Common myeloid progenitor, CD34-positive (primary cell): ENCODE data around the gene RLN3.

Experiments used
- CTCF ChIA-PET: fragments of 350-600 bp; sonication (Branson Sonifier 250); formaldehyde crosslinking; loops from one replicate; lab custom pipeline; 2021; ENCODE audit warnings: antibody characterized with exemption; lab: Charles Lee
- POLR2A ChIA-PET: fragments of 350-600 bp; sonication (Branson Sonifier 250); formaldehyde crosslinking; loops from one replicate; lab custom pipeline; 2021; ENCODE audit warnings: antibody characterized with exemption; lab: Charles Lee
- DNase-seq, 3 donors: peaks; one replicate each; pipeline versions ENCODE4 v3.0.0 to v3.0.0-alpha.2; 2013
- H3K27ac ChIP-seq, 2 experiments: 1 replicate in 1 of 2; 2 replicates in 1 of 2; pipeline ENCODE4 v1.7.0; 2013; ENCODE audit warnings: inconsistent platforms in 2 of 2, low read length in 2 of 2, mild to moderate bottlenecking in 2 of 2, low read depth in 1 of 2, moderate library complexity in 1 of 2; ENCODE audit not compliant: severe bottlenecking in 2 of 2, insufficient read depth in 1 of 2, poor library complexity in 1 of 2
- H3K27me3 ChIP-seq, 5 experiments: replicated peaks in 2 of 5; 1 replicate in 3 of 5; 2 replicates in 2 of 5; pipeline versions ENCODE4 v1.6.1 to v1.7.0; 2013; ENCODE audit warnings: low read length in 4 of 5, mild to moderate bottlenecking in 2 of 5, moderate library complexity in 2 of 5, inconsistent platforms in 1 of 5; ENCODE audit not compliant: insufficient read depth in 5 of 5, control insufficient read depth in 4 of 5
- H3K36me3 ChIP-seq, 4 experiments: 1 replicate in 2 of 4; 2 replicates in 2 of 4; pipeline versions ENCODE4 v1.6.1 to v1.7.0; 2013; ENCODE audit warnings: low read length in 3 of 4, control low read depth in 1 of 4, mild to moderate bottlenecking in 1 of 4; ENCODE audit not compliant: control insufficient read depth in 4 of 4, insufficient read depth in 4 of 4
- H3K4me1 ChIP-seq, 4 experiments: 1 replicate in 3 of 4; 2 replicates in 1 of 4; pipeline versions ENCODE4 v1.6.1 to v1.7.1; 2013; ENCODE audit warnings: low read length in 3 of 4, mild to moderate bottlenecking in 3 of 4, control low read depth in 1 of 4, inconsistent platforms in 1 of 4, moderate library complexity in 1 of 4; ENCODE audit not compliant: control insufficient read depth in 4 of 4, insufficient read depth in 4 of 4; ENCODE audit errors: control extremely low read depth in 1 of 4
- H3K4me3 ChIP-seq, 7 experiments: 1 replicate in 4 of 7; 2 replicates in 3 of 7; pipeline versions ENCODE4 v1.5.1 to v1.7.0; 2013; ENCODE audit warnings: mild to moderate bottlenecking in 7 of 7, low read length in 6 of 7, moderate library complexity in 6 of 7, inconsistent platforms in 2 of 7, low read depth in 2 of 7, control low read depth in 1 of 7; ENCODE audit not compliant: insufficient read depth in 4 of 7, control insufficient read depth in 1 of 7; ENCODE audit errors: extremely low read depth in 1 of 7
- H3K9me3 ChIP-seq, 5 experiments: 1 replicate in 4 of 5; 2 replicates in 1 of 5; pipeline versions ENCODE4 v1.6.1 to v1.7.1; 2013; ENCODE audit warnings: low read length in 4 of 5, mild to moderate bottlenecking in 2 of 5, inconsistent platforms in 1 of 5, low read depth in 1 of 5, moderate library complexity in 1 of 5; ENCODE audit not compliant: control insufficient read depth in 4 of 5, insufficient read depth in 2 of 5; ENCODE audit errors: control extremely low read depth in 1 of 5
- WGBS: methylation state at CpG from one replicate; pipeline ENCODE4 v1.1.5; 2013; ENCODE audit not compliant: insufficient coverage; 5-methylcytosine and 5-hydroxymethylcytosine counted together

The RLN3 gene

DNA sequence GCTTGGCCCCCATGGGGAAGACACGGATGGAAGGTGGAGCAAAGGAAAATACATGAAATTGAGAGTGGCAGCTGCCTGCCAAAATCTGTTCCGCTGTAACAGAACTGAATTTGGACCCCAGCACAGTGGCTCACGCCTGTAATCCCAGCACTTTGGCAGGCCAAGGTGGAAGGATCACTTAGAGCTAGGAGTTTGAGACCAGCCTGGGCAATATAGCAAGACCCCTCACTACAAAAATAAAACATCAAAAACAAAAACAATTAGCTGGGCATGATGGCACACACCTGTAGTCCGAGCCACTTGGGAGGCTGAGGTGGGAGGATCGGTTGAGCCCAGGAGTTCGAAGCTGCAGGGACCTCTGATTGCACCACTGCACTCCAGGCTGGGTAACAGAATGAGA lies 24.5 kb downstream of the RLN3 start:
- H3K4me3 ChIP-seq, result no peak overlapping the region
- H3K36me3 ChIP-seq, result peaks cover 0 to 47% (median 31%) of the 10 kb centered on the region in 4 experiments
- CTCF ChIA-PET, result interaction anchor here (0.6 to 1.6 kb wide), 7 partner anchors 9 to 167 kb away, joined by 3 to 7 read pairs (median 4); no protein-coding TSS in a partner anchor
- H3K27ac ChIP-seq, result no peak overlapping the region
- H3K4me1 ChIP-seq, result peaks cover 0 to 4% (median 2%) of the 10 kb centered on the region in 4 experiments
- no peaks in the 10 kb centered on the region for H3K9me3 ChIP-seq
- WGBS, result 97% methylated on average over 3 of the region's 6 CpGs
- POLR2A ChIA-PET, result interaction anchor here (0.6 kb wide), 2 partner anchors 60 to 120 kb away, joined by 3 to 4 read pairs; a partner anchor contains a TSS
- peaks cover 0 to 14% (median 0%) of the 10 kb centered on the region in 5 experiments for H3K27me3 ChIP-seq
- no peak for DNase-seq

DNA sequence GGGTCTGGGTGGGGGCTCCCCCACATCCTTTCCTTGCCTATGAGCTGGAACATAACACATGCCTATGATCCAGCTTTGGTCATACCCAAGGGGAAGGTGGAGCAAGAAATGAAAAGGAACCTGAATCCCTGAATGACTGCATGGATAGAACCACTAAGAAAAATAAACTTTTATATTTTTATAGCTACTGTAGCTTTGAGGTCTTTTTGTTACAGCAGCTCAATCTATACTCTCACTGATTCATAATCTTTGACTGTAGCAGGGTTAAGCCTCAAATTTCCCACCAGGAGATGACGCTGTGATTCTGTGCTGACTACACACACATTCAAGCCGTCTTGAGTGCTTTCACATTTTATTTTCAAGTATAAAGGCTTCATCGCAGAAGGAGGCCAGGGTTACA lies 25.1 kb downstream of the RLN3 start:
- POLR2A ChIA-PET, result interaction anchor here (0.6 kb wide), 1 partner anchor 59 kb away, joined by 4 read pairs; a partner anchor contains a TSS
- WGBS, result 100% methylated on average over 3 of the region's 3 CpGs
- no peak for DNase-seq
- Histone ChIP-seq H3K4me1 (peaks cover 0 to 8% (median 5%) of the 10 kb centered on the region in 4 experiments), H3K36me3 (peaks cover 0 to 45% (median 30%) of the 10 kb centered on the region in 4 experiments), H3K27ac (no peak overlapping the region), H3K4me3 (no peak overlapping the region), H3K27me3 (peaks cover 0 to 18% (median 0%) of the 10 kb centered on the region in 5 experiments), H3K9me3 (no peaks in the 10 kb centered on the region)
- CTCF ChIA-PET, result interaction anchor here (0.6 to 2.0 kb wide), 9 partner anchors 8 to 168 kb away, joined by 3 to 7 read pairs (median 4); no protein-coding TSS in a partner anchor

DNA sequence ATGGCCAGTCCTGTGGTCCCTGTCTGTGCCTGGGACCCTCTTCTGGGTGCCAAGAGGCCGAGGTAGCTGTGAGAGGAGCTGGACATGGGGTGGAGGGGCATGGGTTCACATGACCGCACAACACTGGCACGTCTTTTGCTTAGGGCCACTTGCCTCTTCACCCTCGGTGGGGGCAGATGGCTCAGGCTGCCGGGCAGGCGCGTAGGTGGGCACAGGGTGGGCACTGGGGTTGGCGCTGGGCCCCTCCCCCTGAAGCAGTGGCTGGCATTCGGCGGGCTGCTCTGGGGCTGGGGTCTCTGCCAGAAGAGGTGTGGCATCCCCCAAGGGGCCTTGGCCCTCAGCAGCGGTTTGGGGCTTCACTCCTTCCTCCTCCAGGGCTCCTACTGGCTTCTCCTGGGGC lies 25.6 kb downstream of the RLN3 start:
- no peaks in the 10 kb centered on the region for H3K9me3 ChIP-seq
- 96% methylated on average over 11 of the region's 11 CpGs for WGBS
- peaks cover 0 to 23% (median 3%) of the 10 kb centered on the region in 5 experiments for H3K27me3 ChIP-seq
- peaks cover 0 to 12% (median 10%) of the 10 kb centered on the region in 4 experiments for H3K4me1 ChIP-seq
- ChIA-PET POLR2A (no interaction called here), CTCF (interaction anchor here (0.9 to 2.0 kb wide), 8 partner anchors 8 to 172 kb away, joined by 3 to 7 read pairs (median 4); no protein-coding TSS in a partner anchor)
- no peak overlapping the region for H3K27ac ChIP-seq
- peaks cover 0 to 41% (median 26%) of the 10 kb centered on the region in 4 experiments for H3K36me3 ChIP-seq
- DNase-seq, result no peak
- H3K4me3 ChIP-seq, result no peak overlapping the region

DNA sequence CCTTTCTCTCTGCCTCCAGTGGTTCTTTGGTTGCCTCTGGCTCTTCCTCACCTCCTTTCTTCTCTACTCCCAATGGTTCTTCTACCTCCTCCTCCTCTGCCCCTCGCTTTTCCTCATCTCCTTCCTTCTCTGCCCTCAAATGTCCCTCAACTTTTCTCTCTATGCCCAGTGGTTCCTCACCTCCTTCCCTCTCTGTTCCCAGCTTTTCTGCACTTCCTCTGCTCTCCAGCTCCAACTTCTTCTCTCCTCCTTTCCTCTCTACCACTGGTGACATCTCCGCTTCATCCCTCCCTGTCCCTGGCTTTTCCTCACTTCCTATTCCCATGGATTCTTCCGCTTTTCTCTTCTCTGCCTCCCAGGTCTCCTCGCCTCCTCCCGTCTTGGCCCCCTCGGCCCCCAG lies 26.2 kb downstream of the RLN3 start:
- H3K4me3 ChIP-seq, result no peak overlapping the region
- no peaks in the 10 kb centered on the region for H3K9me3 ChIP-seq
- H3K27me3 ChIP-seq, result peaks cover 0 to 29% (median 6%) of the 10 kb centered on the region in 5 experiments
- DNase-seq, result no peak
- H3K27ac ChIP-seq, result no peak overlapping the region
- ChIA-PET POLR2A (no interaction called here), CTCF (interaction anchor here (0.9 to 2.0 kb wide), 4 partner anchors 20 to 173 kb away, joined by 3 to 5 read pairs (median 4); no protein-coding TSS in a partner anchor)
- peaks cover 0 to 35% (median 21%) of the 10 kb centered on the region in 4 experiments for H3K36me3 ChIP-seq
- WGBS, result 80% methylated on average over 6 of the region's 6 CpGs
- peaks cover 0 to 17% (median 15%) of the 10 kb centered on the region in 4 experiments for H3K4me1 ChIP-seq

DNA sequence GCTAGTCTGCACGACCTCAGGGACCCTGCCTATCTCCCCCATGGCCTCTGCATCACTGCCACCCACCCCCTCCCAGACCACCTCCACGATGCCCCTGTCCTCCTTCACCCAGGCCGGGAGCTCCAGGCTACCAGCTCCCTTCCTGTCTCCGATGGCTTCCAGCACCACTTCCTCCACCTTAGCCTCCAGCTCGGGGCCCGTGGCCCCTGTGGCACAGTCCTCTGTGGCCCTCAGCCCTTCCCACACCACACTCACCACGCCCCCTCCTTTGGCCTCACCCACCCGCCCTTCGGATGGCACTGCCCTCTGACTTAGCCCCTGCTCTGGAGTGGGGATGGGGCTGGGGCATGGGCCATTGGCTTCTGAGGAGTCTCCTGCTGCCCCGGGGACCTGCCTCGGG lies 26.8 kb downstream of the RLN3 start:
- H3K36me3 ChIP-seq, result peaks cover 0 to 31% (median 17%) of the 10 kb centered on the region in 4 experiments
- H3K27me3 ChIP-seq, result peaks cover 0 to 35% (median 6%) of the 10 kb centered on the region in 5 experiments
- no peak overlapping the region for H3K4me3 ChIP-seq
- WGBS, result 28% methylated on average over 7 of the region's 11 CpGs
- POLR2A ChIA-PET, result no interaction called here
- H3K4me1 ChIP-seq, result peaks cover 0 to 18% (median 17%) of the 10 kb centered on the region in 4 experiments
- no peak overlapping the region for H3K27ac ChIP-seq
- no peak for DNase-seq
- no peaks in the 10 kb centered on the region for H3K9me3 ChIP-seq
- CTCF ChIA-PET, result interaction anchor here (0.9 to 2.0 kb wide), 3 partner anchors 19 to 173 kb away, joined by 3 to 5 read pairs (median 5); no protein-coding TSS in a partner anchor

DNA sequence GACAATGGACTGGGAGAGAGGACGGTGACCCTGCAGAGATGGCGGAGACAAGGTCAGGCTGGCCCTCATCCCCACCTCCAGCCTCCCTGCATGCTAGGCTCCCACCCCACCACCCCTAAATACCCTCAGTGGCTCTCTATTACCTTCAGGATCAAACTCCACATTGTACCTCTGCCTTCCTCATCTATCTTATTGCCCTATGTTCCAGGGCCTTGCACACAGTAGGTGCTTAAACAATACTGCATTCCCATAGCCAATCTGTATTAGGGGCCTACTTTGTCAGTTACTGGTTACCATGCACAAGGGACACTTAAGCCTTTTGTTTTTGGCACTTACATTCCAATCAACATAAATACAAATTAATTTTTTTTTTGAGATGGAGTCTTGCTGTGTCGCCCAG lies 27.4 kb downstream of the RLN3 start:
- no peak for DNase-seq
- Histone ChIP-seq H3K4me3 (no peak overlapping the region), H3K9me3 (no peaks in the 10 kb centered on the region), H3K27me3 (peaks cover 0 to 41% (median 10%) of the 10 kb centered on the region in 5 experiments), H3K27ac (no peak overlapping the region), H3K4me1 (peaks cover 0 to 18% (median 17%) of the 10 kb centered on the region in 4 experiments), H3K36me3 (peaks cover 0 to 28% (median 14%) of the 10 kb centered on the region in 4 experiments)
- ChIA-PET POLR2A (no interaction called here), CTCF (interaction anchor here (1.6 to 7.2 kb wide), 3 partner anchors 10 to 174 kb away, joined by 4 to 102 read pairs (median 5); partner anchors contain the start of gene MISP3)
- WGBS, result 100% methylated on average over 3 of the region's 3 CpGs
